ENCODE results near the gene NR3C2.

Gene NR3C2

GRCh38 chr4:148162991-148163390, 279.2 kb downstream of the NR3C2 start:
- ATAC-seq = no peak
- no peak for TF ChIP-seq ZNF565 (CRISPR knock-in tag; conservative IDR thresholded peaks at IDR 0.05; ENCODE audit: low read depth)
- no peak for TF ChIP-seq ZNF70 (CRISPR knock-in tag; IDR thresholded peaks at IDR 0.05)
- TF ChIP-seq ZFP3 (CRISPR knock-in tag; IDR thresholded peaks at IDR 0.05) = no peak
- TF ChIP-seq TSHZ2 (CRISPR knock-in tag; IDR thresholded peaks at IDR 0.05) = no peak
- no peak for TF ChIP-seq ZFP30 (CRISPR knock-in tag; IDR thresholded peaks at IDR 0.05)
- TF ChIP-seq ZNF8 (CRISPR knock-in tag; IDR thresholded peaks at IDR 0.05) = no peak

- TF ChIP-seq CSRNP3 (CRISPR knock-in tag; IDR thresholded peaks at IDR 0.05) (no peak), RARB (CRISPR knock-in tag; IDR thresholded peaks at IDR 0.05) (no peak), ARNTL (CRISPR knock-in tag; IDR thresholded peaks at IDR 0.05; ENCODE audit: borderline replicate concordance, low read depth) (no peak), GLIS3 (CRISPR knock-in tag; IDR thresholded peaks at IDR 0.05) (no peak), SNAI2 (CRISPR knock-in tag; IDR thresholded peaks at IDR 0.05) (no peak), ZC3H10 (CRISPR knock-in tag; IDR thresholded peaks at IDR 0.05) (no peak), PATZ1 (CRISPR knock-in tag; IDR thresholded peaks at IDR 0.05; ENCODE audit: borderline replicate concordance) (no peak), ISL1 (CRISPR knock-in tag; IDR thresholded peaks at IDR 0.05) (no peak), BACH2 (CRISPR knock-in tag; IDR thresholded peaks at IDR 0.05; ENCODE audit: borderline replicate concordance) (no peak), CREB5 (CRISPR knock-in tag; IDR thresholded peaks at IDR 0.05; ENCODE audit: low read depth) (no peak), ZFP30 (CRISPR knock-in tag; IDR thresholded peaks at IDR 0.05) (no peak), POU6F1 (CRISPR knock-in tag; IDR thresholded peaks at IDR 0.05; ENCODE audit: borderline replicate concordance, low read depth) (no peak), ESRRG (CRISPR knock-in tag; IDR thresholded peaks at IDR 0.05) (no peak), TSHZ2 (CRISPR knock-in tag; IDR thresholded peaks at IDR 0.05) (no peak), TOX (CRISPR knock-in tag; IDR thresholded peaks at IDR 0.05; ENCODE audit: borderline replicate concordance) (no peak), ZFP3 (CRISPR knock-in tag; IDR thresholded peaks at IDR 0.05) (no peak), PPARA (CRISPR knock-in tag; IDR thresholded peaks at IDR 0.05; ENCODE audit: borderline replicate concordance) (no peak), CSDC2 (CRISPR knock-in tag; IDR thresholded peaks at IDR 0.05) (no peak), OSR1 (CRISPR knock-in tag; IDR thresholded peaks at IDR 0.05) (no peak), TCF4 (CRISPR knock-in tag; IDR thresholded peaks at IDR 0.05; ENCODE audit: borderline replicate concordance) (no peak)
- no peak for ATAC-seq
Observed at GRCh38 chr4:148162519-148162918, 279.7 kb downstream of the NR3C2 start.
